GM15510 (cell line): ENCODE data around the gene RASL11A.

ENCODE experiments used
- POLR2A ChIP-seq: IDR thresholded peaks from 3 replicates; pipeline ENCODE4 v1.6.1; 2011; ENCODE audit warnings: borderline replicate concordance; ENCODE audit not compliant: insufficient read length; ENCODE audit errors: extremely low read depth

RASL11A gene

GRCh38 chr13:27283906-27284493 is 13.4 kb downstream of the RASL11A start:
- no peak for TF ChIP-seq POLR2A

GRCh38 chr13:27288392-27288791 is 17.8 kb downstream of the RASL11A start:
- no peak for TF ChIP-seq POLR2A

- no peak for TF ChIP-seq POLR2A
Measured at GRCh38 chr13:27289011-27289665, 18.5 kb downstream of the RASL11A start.

- TF ChIP-seq POLR2A = no peak
Measured at GRCh38 chr13:27290715-27291114, 20.1 kb downstream of the RASL11A start.

GRCh38 chr13:27293076-27293691 is 22.6 kb downstream of the RASL11A start:
- no peak for TF ChIP-seq POLR2A

GRCh38 chr13:27293873-27294515 is 23.4 kb downstream of the RASL11A start:
- no peak for TF ChIP-seq POLR2A

- TF ChIP-seq POLR2A = no peak
Measured at GRCh38 chr13:27295096-27295495, 24.5 kb downstream of the RASL11A start.

GRCh38 chr13:27295660-27296059 is 25.0 kb downstream of the RASL11A start:
- no peak for TF ChIP-seq POLR2A

GRCh38 chr13:27296496-27296895 is 25.9 kb downstream of the RASL11A start:
- TF ChIP-seq POLR2A = no peak

- no peak for TF ChIP-seq POLR2A
Measured at GRCh38 chr13:27298849-27299248, 28.2 kb downstream of the RASL11A start.

- no peak for TF ChIP-seq POLR2A
Measured at GRCh38 chr13:27300941-27301586, 30.4 kb downstream of the RASL11A start.

GRCh38 chr13:27302643-27303262 is 32.1 kb downstream of the RASL11A start:
- no peak for TF ChIP-seq POLR2A

GRCh38 chr13:27304099-27304498 is 33.5 kb downstream of the RASL11A start:
- TF ChIP-seq POLR2A = no peak

GRCh38 chr13:27304611-27305010 is 34.0 kb downstream of the RASL11A start:
- no peak for TF ChIP-seq POLR2A

GRCh38 chr13:27306364-27306763 is 35.7 kb downstream of the RASL11A start:
- TF ChIP-seq POLR2A = no peak
